NCI-H2171 (cell line): ENCODE results near the gene CRYBB3.

Experiments used
- DNase-seq: peaks from one replicate; lab custom pipeline; 2025; lab: John Stamatoyannopoulos, UW

Gene CRYBB3

GRCh38 chr22:25199731-25200520 is at the start of gene CRYBB3:
TSS of gene CRYBB3 (plus strand) at chr22:25199858. CDS start at chr22:25201397, 1,539 bp downstream.
- DNase-seq, result no peak

- DNase-seq, result no peak
Observed at GRCh38 chr22:25153961-25154666, 45.5 kb upstream of the CRYBB3 start.

- no peak for DNase-seq
Observed at GRCh38 chr22:25154667-25154999, 45.0 kb upstream of the CRYBB3 start.

DNA sequence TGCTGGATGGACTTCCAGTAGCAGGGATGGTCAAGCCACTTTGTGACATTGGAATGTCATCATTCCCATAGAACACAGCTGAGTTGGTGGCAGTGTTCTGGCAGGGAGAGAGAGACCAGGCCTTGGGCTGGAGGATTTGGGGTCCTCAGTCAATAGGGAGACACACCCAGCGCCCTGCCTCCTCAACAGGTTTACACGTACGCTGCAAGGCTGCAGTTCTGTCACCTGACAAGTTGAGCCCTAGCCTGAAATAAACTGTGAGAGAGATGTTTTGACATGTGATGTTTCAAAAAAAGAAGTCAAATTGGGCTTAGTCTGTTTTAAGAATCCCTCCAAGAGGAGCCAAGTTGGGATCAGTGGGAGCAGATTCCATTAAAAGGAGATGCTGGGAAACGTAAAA is 42.9 kb upstream of the CRYBB3 start:
- DNase-seq, result no peak

DNA sequence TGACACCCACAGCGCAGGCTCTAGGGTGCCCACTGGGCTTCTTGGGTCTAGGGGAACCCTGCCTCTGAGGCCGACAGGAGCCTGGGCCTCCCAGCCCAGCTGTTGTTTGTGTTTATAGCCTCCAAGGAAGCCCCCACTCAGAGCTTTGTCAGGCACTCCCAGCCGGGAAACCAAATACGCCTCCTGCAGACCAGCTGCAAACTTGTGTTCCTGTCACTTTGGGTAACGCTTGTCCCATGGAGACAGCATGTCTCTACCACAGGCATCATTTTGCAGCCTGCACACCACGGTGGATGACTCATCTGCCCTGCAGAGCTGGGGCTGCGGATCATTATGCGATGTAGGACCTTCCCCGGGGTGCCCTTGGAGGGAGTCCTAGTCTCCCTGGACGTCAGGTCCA is 40.6 kb upstream of the CRYBB3 start:
- DNase-seq, result no peak

- DNase-seq, result no peak
Observed at GRCh38 chr22:25160120-25160996, 39.3 kb upstream of the CRYBB3 start.

- no peak for DNase-seq
Observed at GRCh38 chr22:25161017-25161915, 38.4 kb upstream of the CRYBB3 start.

DNA sequence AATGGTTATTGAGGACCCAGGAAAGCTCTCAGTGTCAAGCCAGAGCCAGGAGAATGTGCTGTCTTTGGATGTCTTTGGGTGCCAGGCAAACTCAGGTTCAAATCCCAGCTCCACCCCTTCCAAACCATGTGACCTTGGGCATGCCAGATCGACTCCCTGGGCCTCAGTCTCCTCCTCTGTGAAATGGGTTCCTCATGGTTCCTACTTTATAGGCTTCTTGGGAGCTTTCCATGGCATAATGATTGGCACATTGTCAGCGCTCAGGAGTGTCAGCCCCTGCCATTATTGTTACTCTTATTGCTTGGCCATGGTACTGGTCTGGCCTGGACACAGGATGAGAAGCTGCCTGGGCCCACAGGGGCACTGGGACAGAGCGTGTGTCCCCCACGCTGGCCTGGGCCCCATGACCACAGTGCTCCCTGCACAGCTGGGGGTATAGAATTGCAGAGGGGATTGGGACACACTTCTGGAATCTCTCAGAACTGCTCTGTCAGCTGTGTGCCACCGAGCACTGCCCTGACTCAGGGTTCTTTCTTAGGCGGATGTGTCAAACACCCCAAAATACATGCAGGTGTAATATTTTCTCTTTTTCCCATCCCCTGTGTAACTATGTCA is 37.6 kb upstream of the CRYBB3 start:
- no peak for DNase-seq

DNA sequence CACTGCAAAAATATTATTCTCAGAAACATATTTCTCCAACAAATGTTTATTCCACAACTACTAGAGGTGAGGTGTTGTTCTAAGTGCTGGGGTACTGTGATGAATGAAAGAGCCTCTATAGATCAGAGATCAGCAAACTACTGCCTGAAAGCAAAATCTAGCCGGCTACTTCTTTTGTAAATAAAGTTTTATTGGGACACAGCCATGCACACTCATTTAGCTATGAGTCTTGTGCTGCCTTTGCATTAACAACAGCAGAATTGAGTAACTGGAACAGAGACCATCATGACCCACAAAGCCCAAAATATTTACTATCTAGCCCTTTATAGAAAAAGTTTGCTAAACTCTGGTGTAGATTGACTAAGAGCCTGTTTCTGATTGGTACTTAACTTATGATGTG is 37.1 kb upstream of the CRYBB3 start:
- DNase-seq, result no peak

- no peak for DNase-seq
Observed at GRCh38 chr22:25165785-25166184, 33.9 kb upstream of the CRYBB3 start.

DNA sequence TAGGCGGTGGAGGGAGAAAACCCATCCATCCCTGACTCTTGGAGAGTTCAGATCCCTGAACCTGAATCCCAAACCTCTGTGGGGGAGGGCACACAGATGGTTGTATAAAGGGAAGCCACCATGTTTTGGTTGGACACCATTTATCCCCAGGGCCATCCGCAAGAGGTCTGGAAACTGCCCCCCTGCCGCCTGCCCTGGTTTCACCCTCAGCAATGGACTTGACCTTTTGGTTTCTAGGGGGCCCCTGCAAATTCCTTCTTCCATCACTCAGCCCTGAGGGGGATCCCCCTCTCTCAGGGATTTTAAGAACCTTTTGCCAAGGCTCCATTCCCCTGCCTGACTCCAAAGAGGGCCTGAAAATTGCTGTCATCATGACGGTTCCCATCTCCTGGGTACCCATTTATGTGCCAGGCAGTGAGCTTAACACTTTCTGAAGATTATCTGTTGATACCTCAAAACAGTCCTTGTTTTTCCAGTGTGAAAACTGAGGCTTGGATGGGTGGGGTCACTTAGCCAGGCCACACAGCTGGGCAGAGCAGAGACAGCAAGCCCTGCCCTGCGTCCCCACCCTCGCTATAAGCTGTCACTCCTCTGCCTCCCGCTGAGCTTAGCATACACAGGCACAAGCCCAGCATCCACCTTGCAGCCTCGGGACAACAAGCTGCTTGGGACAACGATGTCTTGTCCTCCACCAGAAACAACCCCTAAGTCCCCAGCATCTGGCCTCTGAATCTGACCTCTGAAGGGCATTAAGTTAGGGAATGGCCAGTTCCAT is 33.2 kb upstream of the CRYBB3 start:
- DNase-seq, result no peak

DNA sequence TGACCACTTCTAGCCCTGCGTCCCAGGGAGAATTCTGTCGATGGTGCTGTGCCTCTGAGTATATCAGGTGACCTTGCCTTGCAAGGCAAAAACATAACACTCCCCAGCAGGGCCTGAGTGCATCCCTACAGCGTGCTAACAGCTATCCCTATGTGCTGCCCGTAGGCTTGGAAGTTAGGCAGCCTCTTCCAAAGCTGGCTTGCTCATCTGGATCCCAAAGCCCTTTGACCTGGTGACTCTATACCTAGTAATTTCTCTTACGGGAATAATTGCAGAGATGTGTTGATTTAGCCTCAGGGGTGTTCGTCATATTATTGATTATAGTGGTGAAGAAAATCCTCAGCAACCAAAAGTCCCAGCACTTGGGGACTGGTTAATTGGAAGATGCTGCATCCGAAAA is 32.6 kb upstream of the CRYBB3 start:
- DNase-seq, result no peak

GRCh38 chr22:25167834-25168601 is 31.6 kb upstream of the CRYBB3 start:
- DNase-seq, result no peak

DNA sequence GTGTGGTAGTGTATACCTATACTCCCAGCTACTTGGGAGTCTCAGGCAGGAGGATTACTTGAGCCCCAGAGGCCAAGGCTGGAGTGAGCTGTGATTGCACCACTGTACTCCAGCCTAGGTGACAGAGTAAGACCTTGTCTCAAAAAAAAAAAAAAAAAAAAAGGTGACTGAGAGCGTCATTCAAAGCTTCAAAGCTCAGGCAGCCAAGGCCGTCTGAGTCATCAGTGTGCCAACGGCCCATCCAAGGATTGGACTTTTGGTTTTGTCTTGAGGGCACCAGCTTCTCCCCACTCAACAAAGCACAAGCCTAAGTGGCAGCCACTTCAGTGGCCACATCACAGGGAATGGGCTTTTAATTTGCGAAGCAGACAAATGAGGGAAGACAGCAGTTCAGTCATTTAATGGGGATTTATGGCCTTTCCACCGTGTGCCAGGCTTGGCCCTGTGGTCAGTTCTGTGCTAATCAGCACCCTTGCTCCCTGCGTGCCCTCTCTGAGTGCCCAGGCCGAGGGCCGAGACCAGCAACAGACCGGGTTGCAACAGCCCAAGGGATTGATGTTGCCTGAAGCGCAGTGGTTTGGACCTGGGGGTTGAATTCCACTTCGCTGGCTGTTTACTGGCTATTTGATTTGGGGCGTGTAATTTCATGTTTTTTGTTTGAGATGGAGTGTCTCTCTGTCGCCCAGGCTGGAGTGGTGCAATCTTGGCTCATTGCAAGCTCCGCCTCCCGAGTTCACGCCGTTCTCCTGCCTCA is 30.2 kb upstream of the CRYBB3 start:
- DNase-seq, result no peak

GRCh38 chr22:25170426-25170980 is 29.2 kb upstream of the CRYBB3 start:
- DNase-seq, result no peak

DNA sequence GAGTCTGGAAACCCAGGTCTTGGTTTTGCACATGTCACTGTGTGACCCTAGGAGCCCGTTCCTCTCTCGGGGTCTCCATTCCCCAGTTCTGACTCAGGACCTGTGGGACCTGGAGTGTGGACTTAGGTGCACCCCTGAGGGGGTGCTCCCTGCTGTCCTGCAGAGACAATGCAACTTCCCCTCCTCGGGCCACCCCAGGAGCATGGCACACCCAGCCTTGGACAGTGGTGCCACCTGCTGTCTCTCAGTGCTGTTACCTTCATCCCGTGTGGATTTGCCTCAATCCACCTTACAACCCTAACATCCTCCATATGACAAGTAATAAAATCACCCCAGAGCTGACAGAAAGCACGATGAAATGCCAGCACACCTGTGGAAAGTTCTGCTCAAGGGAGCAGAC is 27.5 kb upstream of the CRYBB3 start:
- no peak for DNase-seq

- DNase-seq, result no peak
Observed at GRCh38 chr22:25174156-25174887, 25.3 kb upstream of the CRYBB3 start.

- no peak for DNase-seq
Observed at GRCh38 chr22:25174888-25175411, 24.7 kb upstream of the CRYBB3 start.
